ENCODE measurements around the gene FILIP1L.

GRCh38 chr3:100023595-100023994 lies 90.7 kb downstream of the FILIP1L start:
- TF ChIP-seq CTCF (IDR thresholded peaks at IDR 0.05; ENCODE audit: insufficient read depth, low read length, poor library complexity, severe bottlenecking): no peak
- TF ChIP-seq EZH2phosphoT487 (conservative IDR thresholded peaks at IDR 0.05; ENCODE audit: low read length): no peak
